ENCODE results near the gene GDI1.
A peak's percentile ranks its signal among the peaks of the same experiment; 100 is the strongest.

The GDI1 gene

DNA sequence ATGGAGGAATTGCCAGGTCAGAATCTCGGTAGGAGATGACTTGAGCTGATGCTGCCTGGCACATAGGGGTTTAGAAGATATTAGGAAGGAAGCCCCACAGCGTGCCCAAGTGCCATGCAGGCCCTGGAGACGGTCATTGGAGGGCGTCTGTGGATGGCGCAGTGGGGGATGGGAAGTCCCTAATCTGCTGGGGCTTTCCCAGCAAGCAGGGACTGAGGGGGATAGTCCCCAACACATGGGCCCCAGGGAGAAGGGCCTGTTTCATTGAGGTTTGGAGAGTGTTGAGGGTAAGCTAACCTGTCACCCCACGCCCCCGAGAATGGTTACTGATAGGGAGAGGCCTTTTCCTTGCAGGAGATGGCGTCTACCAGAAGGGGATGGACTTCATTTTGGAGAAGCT lies 17.8 kb upstream of the GDI1 start:
- no peak for TF ChIP-seq MYC (IDR thresholded peaks at IDR 0.05; ENCODE audit: low read depth, low read length)
- TF ChIP-seq, protein P1, sequence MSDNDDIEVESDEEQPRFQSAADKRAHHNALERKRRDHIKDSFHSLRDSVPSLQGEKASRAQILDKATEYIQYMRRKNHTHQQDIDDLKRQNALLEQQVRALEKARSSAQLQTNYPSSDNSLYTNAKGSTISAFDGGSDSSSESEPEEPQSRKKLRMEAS (IDR thresholded peaks at IDR 0.05; ENCODE audit: low read depth, low read length), result no peak
- TF ChIP-seq POLR2A (IDR thresholded peaks at IDR 0.05; ENCODE audit: extremely low read depth, insufficient read length), result no peak
- TF ChIP-seq, protein P2, sequence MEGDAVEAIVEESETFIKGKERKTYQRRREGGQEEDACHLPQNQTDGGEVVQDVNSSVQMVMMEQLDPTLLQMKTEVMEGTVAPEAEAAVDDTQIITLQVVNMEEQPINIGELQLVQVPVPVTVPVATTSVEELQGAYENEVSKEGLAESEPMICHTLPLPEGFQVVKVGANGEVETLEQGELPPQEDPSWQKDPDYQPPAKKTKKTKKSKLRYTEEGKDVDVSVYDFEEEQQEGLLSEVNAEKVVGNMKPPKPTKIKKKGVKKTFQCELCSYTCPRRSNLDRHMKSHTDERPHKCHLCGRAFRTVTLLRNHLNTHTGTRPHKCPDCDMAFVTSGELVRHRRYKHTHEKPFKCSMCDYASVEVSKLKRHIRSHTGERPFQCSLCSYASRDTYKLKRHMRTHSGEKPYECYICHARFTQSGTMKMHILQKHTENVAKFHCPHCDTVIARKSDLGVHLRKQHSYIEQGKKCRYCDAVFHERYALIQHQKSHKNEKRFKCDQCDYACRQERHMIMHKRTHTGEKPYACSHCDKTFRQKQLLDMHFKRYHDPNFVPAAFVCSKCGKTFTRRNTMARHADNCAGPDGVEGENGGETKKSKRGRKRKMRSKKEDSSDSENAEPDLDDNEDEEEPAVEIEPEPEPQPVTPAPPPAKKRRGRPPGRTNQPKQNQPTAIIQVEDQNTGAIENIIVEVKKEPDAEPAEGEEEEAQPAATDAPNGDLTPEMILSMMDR (IDR thresholded peaks at IDR 0.05; ENCODE audit: low read depth, low read length), result no peak
- no peak overlapping the region for H3K4me3 ChIP-seq (ENCODE audit: low read depth, low read length)
- DNase-seq (ENCODE audit: low read depth), result no peak

DNA sequence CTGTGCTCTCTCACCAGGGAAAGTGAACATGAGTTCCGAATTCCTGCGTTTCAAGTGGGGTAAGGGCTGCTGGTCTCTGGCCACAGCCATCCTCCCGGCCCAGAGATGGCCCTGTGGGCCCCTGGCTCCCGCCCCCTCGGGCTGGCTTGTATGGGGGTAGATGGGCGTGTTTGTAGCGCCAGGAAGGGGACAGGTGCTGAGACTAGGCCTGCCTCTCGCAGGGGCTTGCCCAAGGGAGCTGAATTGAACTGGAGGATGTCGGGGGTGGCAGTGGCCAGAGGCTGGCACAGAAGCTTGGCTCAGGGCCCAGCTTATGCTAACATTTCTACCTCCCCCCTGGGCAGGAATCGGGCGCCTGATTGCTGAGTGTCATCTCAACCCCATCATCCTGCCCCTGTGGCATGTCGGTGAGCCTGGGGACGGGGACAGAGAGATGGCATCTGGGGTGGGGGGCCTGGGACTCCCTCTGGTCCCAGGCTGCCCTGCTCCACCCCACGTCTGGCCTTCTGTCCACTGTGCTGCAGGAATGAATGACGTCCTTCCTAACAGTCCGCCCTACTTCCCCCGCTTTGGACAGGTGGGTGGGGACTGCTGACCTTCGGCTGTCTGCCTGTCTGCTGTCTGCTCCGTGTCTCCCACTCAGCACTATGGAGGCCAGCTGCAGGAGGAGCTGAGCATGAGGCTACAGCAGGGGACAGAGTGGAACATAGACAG lies 17.1 kb upstream of the GDI1 start:
- TF ChIP-seq, protein P1 (IDR thresholded peaks at IDR 0.05; ENCODE audit: low read depth, low read length), result no peak
- TF ChIP-seq POLR2A (IDR thresholded peaks at IDR 0.05; ENCODE audit: extremely low read depth, insufficient read length) (no peak), MYC (IDR thresholded peaks at IDR 0.05; ENCODE audit: low read depth, low read length) (no peak)
- TF ChIP-seq, protein P2 (IDR thresholded peaks at IDR 0.05; ENCODE audit: low read depth, low read length), result no peak
- H3K4me3 ChIP-seq (ENCODE audit: low read depth, low read length), result no peak overlapping the region
- DNase-seq (ENCODE audit: low read depth), result no peak

DNA sequence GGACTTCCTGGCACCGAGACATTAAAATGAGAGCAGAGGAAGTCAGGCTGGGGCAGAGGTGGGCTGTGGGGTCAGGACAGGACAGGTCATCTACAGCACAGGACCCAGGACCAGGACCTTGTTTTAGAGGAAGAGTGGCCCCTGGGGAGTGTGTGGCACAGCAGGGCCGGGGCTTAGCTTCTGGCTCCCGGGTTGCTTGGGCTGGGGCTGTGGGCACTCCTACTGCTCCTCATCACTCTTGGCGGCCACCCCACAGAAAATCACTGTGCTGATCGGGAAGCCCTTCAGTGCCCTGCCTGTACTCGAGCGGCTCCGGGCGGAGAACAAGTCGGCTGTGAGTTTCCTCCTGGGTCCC lies 16.6 kb upstream of the GDI1 start:
- no peak for DNase-seq (ENCODE audit: low read depth)
- H3K4me3 ChIP-seq (ENCODE audit: low read depth, low read length), result no peak overlapping the region
- TF ChIP-seq MYC (IDR thresholded peaks at IDR 0.05; ENCODE audit: low read depth, low read length) (no peak), POLR2A (IDR thresholded peaks at IDR 0.05; ENCODE audit: extremely low read depth, insufficient read length) (no peak)
- TF ChIP-seq, protein P2 (IDR thresholded peaks at IDR 0.05; ENCODE audit: low read depth, low read length), result no peak
- TF ChIP-seq, protein P1 (IDR thresholded peaks at IDR 0.05; ENCODE audit: low read depth, low read length), result no peak

DNA sequence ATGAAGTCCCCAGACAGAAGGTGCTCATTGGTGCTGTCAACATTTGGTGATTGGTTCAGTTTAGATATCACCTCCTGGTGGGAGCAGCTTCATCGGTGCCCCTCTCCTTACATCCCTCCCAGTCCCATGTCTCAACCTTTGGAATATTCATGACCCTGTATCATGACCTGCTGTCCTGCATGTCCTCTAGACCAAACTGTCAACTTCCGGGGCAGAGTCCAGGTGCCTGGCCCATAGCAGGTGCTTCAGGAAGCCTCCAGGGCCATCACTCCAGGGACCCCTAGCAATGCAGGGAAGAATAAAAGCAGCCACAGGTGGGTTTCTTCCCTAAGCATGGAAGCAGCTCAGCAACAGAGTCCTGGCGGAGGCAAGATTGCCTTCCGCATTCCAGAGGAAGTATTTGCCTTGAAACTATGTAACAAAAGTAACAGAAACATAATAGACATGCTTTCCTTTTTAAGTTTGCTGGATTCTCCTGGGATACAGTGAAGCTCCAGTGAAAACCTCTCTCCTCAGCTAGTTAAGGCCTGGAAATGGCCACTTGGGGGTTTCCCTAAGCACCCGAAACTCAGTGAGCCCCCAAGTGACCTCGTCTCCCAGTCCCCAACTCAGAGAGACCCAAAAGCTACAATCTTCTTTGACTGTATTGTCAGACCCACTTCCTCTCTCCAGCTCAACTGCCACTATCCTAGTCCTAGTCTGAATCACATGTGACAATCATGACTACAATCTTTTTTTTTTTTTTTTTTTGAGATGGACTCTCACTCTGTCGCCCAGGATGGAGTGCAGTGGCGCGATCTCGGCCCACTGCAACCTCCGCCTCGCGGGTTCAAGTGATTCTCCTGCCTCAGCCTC lies 9.8 kb upstream of the GDI1 start:
- peak; percentile 45 for DNase-seq (ENCODE audit: low read depth)
- no peak for TF ChIP-seq MYC (IDR thresholded peaks at IDR 0.05; ENCODE audit: low read depth, low read length)
- TF ChIP-seq, protein P2 (IDR thresholded peaks at IDR 0.05; ENCODE audit: low read depth, low read length), result no peak
- TF ChIP-seq POLR2A (IDR thresholded peaks at IDR 0.05; ENCODE audit: extremely low read depth, insufficient read length), result no peak
- TF ChIP-seq, protein P1 (IDR thresholded peaks at IDR 0.05; ENCODE audit: low read depth, low read length), result no peak

DNA sequence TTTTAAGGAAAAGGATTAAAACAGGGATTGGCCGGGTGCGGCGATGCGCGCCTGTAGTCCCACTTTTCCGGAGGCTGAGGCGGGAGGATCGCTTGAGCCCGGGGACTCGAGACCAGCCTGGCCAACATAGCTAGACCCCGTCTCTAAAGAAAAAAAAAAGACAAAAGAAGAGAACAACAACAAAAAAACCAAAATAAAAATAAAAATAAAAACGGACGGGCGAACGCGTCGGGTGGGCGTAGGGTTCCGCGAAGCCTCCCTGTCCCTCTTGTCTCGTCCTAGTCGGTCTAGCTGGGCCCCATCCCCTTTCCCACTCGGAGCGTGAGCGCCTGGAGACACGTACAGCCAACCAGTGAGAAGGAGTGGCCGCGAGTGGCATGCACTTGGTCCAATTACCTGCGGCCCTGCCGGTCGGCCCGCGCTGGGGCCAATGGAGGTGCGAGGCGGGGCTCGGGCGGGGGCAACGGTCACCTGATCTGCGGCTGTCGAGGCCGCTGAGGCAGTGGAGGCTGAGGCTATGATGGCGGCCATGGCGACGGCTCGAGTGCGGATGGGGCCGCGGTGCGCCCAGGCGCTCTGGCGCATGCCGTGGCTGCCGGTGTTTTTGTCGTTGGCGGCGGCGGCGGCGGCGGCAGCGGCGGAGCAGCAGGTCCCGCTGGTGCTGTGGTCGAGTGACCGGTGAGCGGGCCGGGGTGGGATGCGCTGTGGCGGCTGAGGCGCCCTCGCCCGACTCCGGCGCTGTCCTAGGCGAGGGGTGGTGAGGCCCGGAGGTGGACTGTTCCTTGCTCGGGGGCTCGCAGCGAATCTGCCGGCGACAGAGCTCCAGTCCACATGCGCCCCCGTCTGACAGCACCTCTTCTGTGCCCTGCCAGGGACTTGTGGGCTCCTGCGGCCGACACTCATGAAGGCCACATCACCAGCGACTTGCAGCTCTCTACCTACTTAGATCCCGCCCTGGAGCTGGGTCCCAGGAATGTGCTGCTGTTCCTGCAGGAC lies 8.5 kb upstream of the GDI1 start, which contains the start of gene ATP6AP1:
Gene ATP6AP1 (plus strand): TSS at position 502 of the 996 bp plus-strand sequence. CDS start 16 bp downstream, at position 518.
- peak within 1 kb of the TSS; percentile 66 for H3K4me3 ChIP-seq (ENCODE audit: low read depth, low read length)
- no peak; the same call in 1 of the 2 replicates for TF ChIP-seq MYC (IDR thresholded peaks at IDR 0.05; ENCODE audit: low read depth, low read length)
- TF ChIP-seq POLR2A (IDR thresholded peaks at IDR 0.05; ENCODE audit: extremely low read depth, insufficient read length), result peak; percentile 28
- TF ChIP-seq, protein P1 (IDR thresholded peaks at IDR 0.05; ENCODE audit: low read depth, low read length), result peak; percentile 12; the same call in 1 of the 2 replicates
- peak; percentile 95 for DNase-seq (ENCODE audit: low read depth)

More for the DNA sequence above, 9.8 kb upstream of the GDI1 start:
- H3K4me3 ChIP-seq (ENCODE audit: low read depth, low read length), result no peak overlapping the region

Measured in NB4 (cell line).